Measurements from ENCODE around the gene ZNF382. TPM values are rescaled to one million over a fixed set of nuclear protein-coding genes. Genes with fewer than 3 reads are reported as not detected.
"Not testable (repeated sequence)": the region's sequence is repeated elsewhere in the genome, so short reads cannot be mapped to it uniquely, and the experiment has no call there.

ZNF382 gene
- total RNA-seq, 2 donors from 2014 or later = 11.1 to 13.5 TPM

- Mint-ChIP-seq H3K4me1 (peaks cover 14% of the 10 kb centered on the region), H3K27me3 (ENCODE audit: insufficient read depth) (no peaks in the 10 kb centered on the region), H3K36me3 (ENCODE audit: low read depth) (peaks cover 66% of the 10 kb centered on the region), H3K9me3 (peaks cover 15% of the 10 kb centered on the region), H3K4me3 (no peak overlapping the region), H3K27ac (peak overlapping the region; percentile 82)
- peak; percentile 46 for DNase-seq
- Histone ChIP-seq H3K9me3 (ENCODE audit: control insufficient read depth, low read length) (peaks cover 60% of the 10 kb centered on the region), H3K36me3 (ENCODE audit: control insufficient read depth, insufficient read depth, low read length) (peaks cover 61% of the 10 kb centered on the region), H3K9ac (ENCODE audit: extremely low read depth, low read length, poor library complexity, severe bottlenecking) (no peak overlapping the region), H3K27me3 (ENCODE audit: control insufficient read depth, insufficient read depth, low read length, poor library complexity, severe bottlenecking) (no peaks in the 10 kb centered on the region), H3K27ac (ENCODE audit: low read depth, low read length) (no peak overlapping the region), H3K4me1 (ENCODE audit: control insufficient read depth, insufficient read depth, low read length) (no peaks in the 10 kb centered on the region), H3K4me3 (ENCODE audit: low read length) (peak overlapping the region; percentile 51)
- WGBS, 2 experiments (ENCODE audit: insufficient coverage in 1 of 2, insufficient read length in 1 of 2) = 84 to 100% methylated on average over 2 to 3 of the region's 3 CpGs
- no peak for TF ChIP-seq CTCF (conservative IDR thresholded peaks at IDR 0.05)
Observed at GRCh38 chr19:36577271-36577996, 27.7 kb upstream of the ZNF382 start.

- no peak overlapping the region for H3K27ac ChIP-seq (ENCODE audit: low read depth, low read length)
- H3K9ac ChIP-seq (ENCODE audit: extremely low read depth, low read length, poor library complexity, severe bottlenecking) = no peak overlapping the region
- H3K36me3 ChIP-seq (ENCODE audit: control insufficient read depth, insufficient read depth, low read length) = peaks cover 69% of the 10 kb centered on the region
- H3K4me3 ChIP-seq (ENCODE audit: low read length) = no peak overlapping the region
- no peaks in the 10 kb centered on the region for H3K4me1 ChIP-seq (ENCODE audit: control insufficient read depth, insufficient read depth, low read length)
- Mint-ChIP-seq H3K4me1 (peaks cover 22% of the 10 kb centered on the region), H3K9me3 (peaks cover 17% of the 10 kb centered on the region), H3K36me3 (ENCODE audit: low read depth) (peaks cover 80% of the 10 kb centered on the region), H3K4me3 (no peak overlapping the region), H3K27ac (no peak overlapping the region), H3K27me3 (ENCODE audit: insufficient read depth) (no peaks in the 10 kb centered on the region)
- TF ChIP-seq CTCF (conservative IDR thresholded peaks at IDR 0.05) = no peak
- no peaks in the 10 kb centered on the region for H3K27me3 ChIP-seq (ENCODE audit: control insufficient read depth, insufficient read depth, low read length, poor library complexity, severe bottlenecking)
- DNase-seq = no peak
- peaks cover 71% of the 10 kb centered on the region for H3K9me3 ChIP-seq (ENCODE audit: control insufficient read depth, low read length)
Observed at GRCh38 chr19:36579255-36579654, 25.9 kb upstream of the ZNF382 start.

GRCh38 chr19:36602681-36603080 is 2.4 kb upstream of the ZNF382 start:
- not testable (repeated sequence) for H3K27ac Mint-ChIP-seq

More at GRCh38 chr19:36602681-36603080, 2.4 kb upstream of the ZNF382 start:
- H3K9me3 Mint-ChIP-seq; H3K36me3 ChIP-seq (ENCODE audit: control insufficient read depth, insufficient read depth, low read length); H3K4me1 ChIP-seq (ENCODE audit: control insufficient read depth, insufficient read depth, low read length); H3K36me3 Mint-ChIP-seq (ENCODE audit: low read depth); H3K9ac ChIP-seq (ENCODE audit: extremely low read depth, low read length, poor library complexity, severe bottlenecking); H3K27me3 ChIP-seq (ENCODE audit: control insufficient read depth, insufficient read depth, low read length, poor library complexity, severe bottlenecking); DNase-seq; H3K9me3 ChIP-seq (ENCODE audit: control insufficient read depth, low read length); H3K4me1 Mint-ChIP-seq; H3K4me3 Mint-ChIP-seq; H3K27ac ChIP-seq (ENCODE audit: low read depth, low read length); H3K27me3 Mint-ChIP-seq (ENCODE audit: insufficient read depth); H3K4me3 ChIP-seq (ENCODE audit: low read length): not testable (repeated sequence)
- WGBS, 2 experiments (ENCODE audit: insufficient coverage in 1 of 2, insufficient read length in 1 of 2) = 74 to 95% methylated on average over 5 to 9 of the region's 10 CpGs
